H1 (cell line): ENCODE measurements around the gene TMEM14C. TPM values are rescaled to one million over a fixed set of nuclear protein-coding genes. Genes with fewer than 3 reads are reported as not detected.

Experiments used
- CTCF ChIA-PET: fragments of 300-600 bp; sonication (Branson Sonifier 250); formaldehyde crosslinking; loops from one replicate; lab custom pipeline; 2021; ENCODE audit not compliant: partially characterized antibody; lab: Charles Lee
- POLR2A ChIA-PET: fragments of 300-600 bp; sonication (Branson Sonifier 250); formaldehyde crosslinking; loops from one replicate; lab custom pipeline; 2021; ENCODE audit warnings: inconsistent platforms; ENCODE audit not compliant: partially characterized antibody; lab: Charles Lee
- DNase-seq, 2 experiments: peaks; one replicate each; pipeline versions ENCODE4 v3.0.0 to v3.0.0-alpha.2; 2010 to 2022; ENCODE audit warnings: low spot score in 2 of 2, low read depth in 1 of 2, mixed read lengths in 1 of 2
- FAIRE-seq: peaks from 2 replicates; lab custom pipeline; 2011; peaks lifted over from hg19 to GRCh38; lab: Jason Lieb, UNC
- H2AFZ ChIP-seq: 2 replicates; pipeline ENCODE4 v1.8.1; 2012; ENCODE audit warnings: low read length, inconsistent platforms
- H2AK5ac ChIP-seq: 2 replicates; pipeline ENCODE4 v1.6.1; 2013; ENCODE audit warnings: low read depth, low read length
- H2BK120ac ChIP-seq: replicated peaks from 2 replicates; pipeline ENCODE3; 2013; ENCODE audit warnings: low read depth, low read length, inconsistent platforms
- H2BK12ac ChIP-seq: 2 replicates; pipeline ENCODE4 v1.6.1; 2013; ENCODE audit warnings: low read depth, low read length
- H2BK15ac ChIP-seq: 2 replicates; pipeline ENCODE4 v1.6.1; 2013; ENCODE audit warnings: low read length
- H2BK20ac ChIP-seq: 2 replicates; pipeline ENCODE4 v1.6.1; 2013; ENCODE audit warnings: low read length
- H2BK5ac ChIP-seq: 2 replicates; pipeline ENCODE4 v1.6.1; 2013; ENCODE audit warnings: low read depth, low read length
- H3K14ac ChIP-seq: 2 replicates; pipeline ENCODE4 v1.6.1; 2013; ENCODE audit warnings: inconsistent platforms; ENCODE audit not compliant: insufficient read length
- H3K18ac ChIP-seq: 2 replicates; pipeline ENCODE4 v1.6.1; 2013; ENCODE audit warnings: low read length; ENCODE audit errors: extremely low read depth
- H3K23ac ChIP-seq: 2 replicates; pipeline ENCODE4 v1.6.1; 2013; ENCODE audit warnings: inconsistent platforms; ENCODE audit not compliant: insufficient read length
- H3K23me2 ChIP-seq: 2 replicates; pipeline ENCODE4 v1.6.1; 2013; ENCODE audit warnings: low read depth, low read length
- H3K27ac ChIP-seq: 2 replicates; pipeline ENCODE4 v1.6.1; 2011; ENCODE audit warnings: low read depth, low read length, inconsistent platforms
- H3K27me3 ChIP-seq, 4 experiments: replicated peaks in 1 of 4; 1 replicate in 1 of 4; 2 replicates in 3 of 4; pipeline versions ENCODE4 v1.6.1 to v1.8.1; 2011 to 2013; ENCODE audit warnings: low read length in 3 of 4, mild to moderate bottlenecking in 3 of 4, inconsistent platforms in 2 of 4, mixed read lengths in 2 of 4, moderate library complexity in 1 of 4; ENCODE audit not compliant: control insufficient read depth in 3 of 4, insufficient read depth in 3 of 4; ENCODE audit errors: extremely low read depth in 1 of 4
- H3K36me3 ChIP-seq, 4 experiments: 2 replicates each; pipeline versions ENCODE4 v1.6.1 to v1.8.1; 2011 to 2013; ENCODE audit warnings: mild to moderate bottlenecking in 4 of 4, low read length in 3 of 4, moderate library complexity in 2 of 4, control low read depth in 1 of 4, inconsistent platforms in 1 of 4; ENCODE audit not compliant: insufficient read depth in 4 of 4, control insufficient read depth in 2 of 4
- H3K4ac ChIP-seq: replicated peaks from 2 replicates; pipeline ENCODE3; 2013; ENCODE audit warnings: low read length, low read depth, mixed read lengths, inconsistent platforms; ENCODE audit not compliant: insufficient read length
- H3K4me1 ChIP-seq, 4 experiments: replicated peaks in 1 of 4; 1 replicate in 1 of 4; 2 replicates in 3 of 4; pipeline versions ENCODE4 v1.6.1 to v1.8.1; 2011 to 2013; ENCODE audit warnings: low read length in 3 of 4, inconsistent platforms in 2 of 4, mixed read lengths in 1 of 4; ENCODE audit not compliant: insufficient read depth in 4 of 4, control insufficient read depth in 3 of 4
- H3K4me2 ChIP-seq, 2 experiments: 2 replicates each; pipeline versions ENCODE4 v1.6.1 to v1.8.1; 2011 to 2013; ENCODE audit warnings: low read depth in 2 of 2, low read length in 2 of 2, control low read depth in 1 of 2, inconsistent platforms in 1 of 2, mild to moderate bottlenecking in 1 of 2; ENCODE audit not compliant: insufficient read depth in 1 of 2
- H3K4me3 ChIP-seq, 4 experiments: fragments of 200-600, 300-600 bp in 1 of 4; sonication (generic), shearing (Covaris generic), sonication (Bioruptor Twin) in 1 of 4; 2 replicates each; pipeline versions ENCODE4 v1.5.1 to v1.8.1; 2011 to 2016; ENCODE audit warnings: low read length in 4 of 4, low read depth in 3 of 4, control low read depth in 2 of 4, inconsistent platforms in 2 of 4, mild to moderate bottlenecking in 2 of 4, mixed read lengths in 1 of 4, moderate library complexity in 1 of 4; ENCODE audit not compliant: insufficient read depth in 2 of 4; ENCODE audit errors: extremely low read depth in 1 of 4
- H3K56ac ChIP-seq: replicated peaks from 2 replicates; pipeline ENCODE3; 2013; ENCODE audit warnings: low read depth, mild to moderate bottlenecking, mixed read lengths, low read length, inconsistent platforms; ENCODE audit not compliant: insufficient read length
- H3K79me1 ChIP-seq: 2 replicates; pipeline ENCODE4 v1.6.1; 2013; ENCODE audit warnings: low read depth, low read length, control low read depth
- H3K79me2 ChIP-seq, 2 experiments: 2 replicates each; pipeline versions ENCODE4 v1.6.1 to v1.8.1; 2012 to 2013; ENCODE audit warnings: low read length in 2 of 2, mild to moderate bottlenecking in 2 of 2, inconsistent platforms in 1 of 2; ENCODE audit not compliant: insufficient read depth in 2 of 2, control insufficient read depth in 1 of 2
- H3K9ac ChIP-seq, 4 experiments: replicated peaks in 1 of 4; 1 replicate in 1 of 4; 2 replicates in 3 of 4; pipeline versions ENCODE4 v1.6.1 to v1.8.1; 2011 to 2013; ENCODE audit warnings: low read depth in 3 of 4, low read length in 3 of 4, control low read depth in 2 of 4, mild to moderate bottlenecking in 2 of 4, moderate library complexity in 2 of 4, inconsistent platforms in 1 of 4; ENCODE audit errors: extremely low read depth in 1 of 4
- H3K9me3 ChIP-seq, 2 experiments: 2 replicates each; pipeline versions ENCODE4 v1.6.1 to v1.8.1; 2012 to 2013; ENCODE audit warnings: mild to moderate bottlenecking in 2 of 2, moderate library complexity in 2 of 2, control low read depth in 1 of 2, inconsistent platforms in 1 of 2, low read depth in 1 of 2, low read length in 1 of 2, mixed read lengths in 1 of 2; ENCODE audit not compliant: insufficient read depth in 2 of 2
- H4K20me1 ChIP-seq, 2 experiments: replicated peaks in 1 of 2; 2 replicates each; pipeline versions ENCODE3 to v1.8.1; 2011 to 2013; ENCODE audit warnings: inconsistent platforms in 2 of 2, low read length in 2 of 2, mild to moderate bottlenecking in 1 of 2; ENCODE audit not compliant: insufficient read depth in 2 of 2, control insufficient read depth in 1 of 2
- H4K5ac ChIP-seq: 2 replicates; pipeline ENCODE4 v1.6.1; 2013; ENCODE audit warnings: low read length, low read depth, mixed read lengths, inconsistent platforms; ENCODE audit not compliant: insufficient read length
- H4K8ac ChIP-seq: 2 replicates; pipeline ENCODE4 v1.8.0; 2013; ENCODE audit warnings: mild to moderate bottlenecking, moderate library complexity, low read length, inconsistent platforms; ENCODE audit not compliant: insufficient read depth; ENCODE audit errors: extremely low read depth
- H4K91ac ChIP-seq: replicated peaks from 2 replicates; pipeline ENCODE3; 2013; ENCODE audit warnings: low read length, mixed read lengths, inconsistent platforms; ENCODE audit not compliant: insufficient read length
- BACH1 ChIP-seq: IDR thresholded peaks from 2 replicates; pipeline ENCODE4 v1.6.1; 2012; ENCODE audit warnings: low read length, improper control_type of control experiment
- BRCA1 ChIP-seq: IDR thresholded peaks from 2 replicates; pipeline ENCODE4 v1.6.1; 2012; ENCODE audit warnings: low read depth, low read length, improper control_type of control experiment
- CBX8 ChIP-seq: fragments of 300-800, 300-1000 bp; sonication (generic); IDR thresholded peaks from 2 replicates; pipeline ENCODE4 v1.7.1; 2016; ENCODE audit warnings: low read depth, low read length, borderline replicate concordance
- CHD1 ChIP-seq: IDR thresholded peaks from 2 replicates; pipeline ENCODE4 v1.6.1; 2012; ENCODE audit warnings: low read depth, low read length, improper control_type of control experiment
- EGR1 ChIP-seq: IDR thresholded peaks from 2 replicates; pipeline ENCODE4 v1.6.1; 2011; ENCODE audit warnings: low read depth, low read length, borderline replicate concordance
- EP300 ChIP-seq, 2 experiments: IDR thresholded peaks; 1 replicate in 1 of 2; 2 replicates in 1 of 2; pipeline ENCODE4 v1.6.1; 2011 to 2012; ENCODE audit warnings: low read depth in 2 of 2, low read length in 2 of 2, mild to moderate bottlenecking in 2 of 2, borderline replicate concordance in 1 of 2, inconsistent platforms in 1 of 2, moderate library complexity in 1 of 2
- EZH2 ChIP-seq: fragments of 200-600 bp; sonication (generic); IDR thresholded peaks from 2 replicates; pipeline ENCODE4 v1.7.1; 2012; ENCODE audit warnings: low read depth, mild to moderate bottlenecking, moderate library complexity, low read length, inconsistent platforms; ENCODE audit not compliant: severe bottlenecking
- FOSL1 ChIP-seq: IDR thresholded peaks from 2 replicates; pipeline ENCODE4 v1.6.1; 2011; ENCODE audit warnings: mild to moderate bottlenecking, low read depth, low read length, moderate library complexity; ENCODE audit not compliant: insufficient read depth
- NRF1 ChIP-seq: IDR thresholded peaks from 2 replicates; pipeline ENCODE4 v1.6.1; 2011; ENCODE audit warnings: mild to moderate bottlenecking, low read depth, low read length, improper control_type of control experiment
- PHF8 ChIP-seq: fragments of 200-600 bp; sonication (generic); conservative IDR thresholded peaks from 2 replicates; pipeline ENCODE4 v1.7.1; 2012; ENCODE audit warnings: low read depth, mild to moderate bottlenecking, inconsistent platforms, low read length, moderate library complexity
- POLR2AphosphoS5 ChIP-seq: IDR thresholded peaks from 2 replicates; pipeline ENCODE4 v1.6.1; 2011; ENCODE audit warnings: low read depth, low read length
- SIRT6 ChIP-seq: IDR thresholded peaks from one replicate; pipeline ENCODE4 v1.7.1; 2012; ENCODE audit warnings: low read length, inconsistent platforms
- SIX5 ChIP-seq: IDR thresholded peaks from 2 replicates; pipeline ENCODE4 v1.6.1; 2011; ENCODE audit warnings: mild to moderate bottlenecking, low read depth, low read length
- TCF12 ChIP-seq: IDR thresholded peaks from 2 replicates; pipeline ENCODE4 v1.6.1; 2011; ENCODE audit warnings: low read depth, mild to moderate bottlenecking, low read length
- WGBS, 2 experiments: shearing (Covaris generic) in 1 of 2; methylation state at CpG; one replicate each; pipeline versions ENCODE4 v1.1.6 to v1.1.7; 2013 to 2015; ENCODE audit warnings: low lambda C conversion rate in 2 of 2, mixed read lengths in 2 of 2, inconsistent platforms in 1 of 2, low coverage in 1 of 2, missing lambda C conversion rate in 1 of 2; ENCODE audit not compliant: insufficient replicate concordance in 2 of 2, insufficient coverage in 1 of 2, insufficient read length in 1 of 2; ENCODE audit errors: extremely low coverage in 1 of 2, missing lambda C conversion rate in 1 of 2; 5-methylcytosine and 5-hydroxymethylcytosine counted together
- polyA plus RNA-seq, 7 experiments: library from polyadenylated mRNA; depleted of rRNA in 3 of 7; stranded (reverse) in 5 of 7; unstranded in 2 of 7; fragments of >200 nt in 5 of 7; fragments of 200-250 nt in 2 of 7; gene quantifications; 1 replicate in 5 of 7; 2 replicates in 1 of 7; 4 replicates in 1 of 7; pipeline versions ENCODE4 v1.2.1 to v1.2.3, GENCODE V29; 2011 to 2013; ENCODE audit warnings: missing spikeins in 2 of 7, mixed read lengths in 2 of 7
- total RNA-seq: library from RNA; stranded (reverse); fragmentation: NEBNext Ultra II Directional; extraction: Animal tissue kit (Norgen Biotek cat#: 25700); gene quantifications from 2 replicates; pipeline ENCODE4 v1.2.1, GENCODE V29; 2021

Gene TMEM14C
- total and polyA plus RNA-seq, 2 of the 8 experiments (the other 6 are each of a cell fraction or from before 2014, with no cell fraction given): 116 to 157 TPM

DNA sequence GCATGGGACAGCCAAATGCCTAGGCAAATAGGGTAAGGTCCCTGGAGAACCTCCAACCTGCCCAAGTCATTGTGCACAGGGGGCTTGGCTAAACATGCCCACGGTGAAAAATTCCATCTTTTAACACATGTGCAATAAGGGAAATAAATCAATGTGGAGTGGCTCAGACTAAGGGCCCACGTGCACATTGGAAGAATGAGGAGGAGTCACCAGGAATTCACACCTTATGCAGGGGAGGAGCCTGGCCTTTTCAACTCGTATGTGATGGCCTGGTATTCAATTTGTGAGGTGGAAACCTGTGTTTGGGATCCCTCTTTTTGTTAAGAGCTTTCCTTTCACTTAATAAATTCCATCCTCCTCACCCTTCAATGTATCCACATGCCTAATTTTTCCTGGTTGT is 41.1 kb upstream of the TMEM14C start:
- Histone ChIP-seq H3K27me3 (no peaks in the 10 kb centered on the region), H2BK20ac (no peak overlapping the region), H2AFZ (no peak overlapping the region), H3K36me3 (no peaks in the 10 kb centered on the region), H3K18ac (no peak overlapping the region), H3K56ac (no peak overlapping the region), H3K4me2 (no peak overlapping the region), H3K9ac (no peak overlapping the region), H3K79me1 (no peaks in the 10 kb centered on the region), H3K27ac (no peak overlapping the region), H3K79me2 (no peaks in the 10 kb centered on the region), H4K91ac (no peak overlapping the region), H3K4ac (no peak overlapping the region), H2BK12ac (no peak overlapping the region), H4K5ac (no peak overlapping the region), H2BK120ac (no peak overlapping the region), H3K4me1 (no peaks in the 10 kb centered on the region), H2BK15ac (no peak overlapping the region), H4K8ac (no peak overlapping the region), H3K23me2 (no peaks in the 10 kb centered on the region), H2BK5ac (no peak overlapping the region), H3K9me3 (no peaks in the 10 kb centered on the region), H3K23ac (no peak overlapping the region), H3K14ac (no peak overlapping the region), H3K4me3 (no peak overlapping the region), H4K20me1 (no peaks in the 10 kb centered on the region), H2AK5ac (no peak overlapping the region)
- WGBS, 2 experiments: 60% methylated on average over 3 of the region's 3 CpGs; no CpG with 5 or more reads in 1 of the 2 experiments
- POLR2A ChIA-PET: interaction anchor here (0.6 kb wide), 1 partner anchor 12 kb away, joined by 3 read pairs; no protein-coding TSS in a partner anchor
- TF ChIP-seq SIX5 (no peak), CBX8 (no peak), BRCA1 (no peak), FOSL1 (no peak), CHD1 (no peak), SIRT6 (no peak), POLR2AphosphoS5 (no peak), PHF8 (no peak), NRF1 (no peak), EP300 (IDR thresholded peaks at IDR 0.05; ENCODE audit: borderline replicate concordance in 1 of 2, low read depth in 2 of 2, low read length in 2 of 2) (no peak), EZH2 (no peak), BACH1 (no peak), TCF12 (no peak), EGR1 (no peak)
- FAIRE-seq (no peak), DNase-seq (no peak)
- CTCF ChIA-PET: interaction anchor here (1.1 kb wide), 1 partner anchor 78 kb away, joined by 3 read pairs; no protein-coding TSS in a partner anchor
